OCI-LY7 (cell line): ENCODE results near the gene NUDT19.

ENCODE experiments used
- CTCF ChIP-seq: fragments of 200-600 bp; sonication (generic); conservative IDR thresholded peaks from 2 replicates; pipeline ENCODE4 v1.5.1; 2014; ENCODE audit warnings: mild to moderate bottlenecking, antibody characterized with exemption, low read length, moderate library complexity, mixed read lengths
- EZH2phosphoT487 ChIP-seq: fragments of 200-600 bp; sonication (generic); IDR thresholded peaks from 2 replicates; pipeline ENCODE4 v1.6.1; 2018; ENCODE audit warnings: low read depth, borderline replicate concordance, mild to moderate bottlenecking, mixed run types, antibody characterized with exemption, low read length, moderate library complexity, mixed read lengths

- TF ChIP-seq CTCF (no peak), EZH2phosphoT487 (no peak)
Measured at GRCh38 chr19:32720216-32720935, 28.8 kb downstream of the NUDT19 start.
